IMR-90 (cell line): Measurements from ENCODE around the gene KLHDC3. TPM values are rescaled to one million over a fixed set of nuclear protein-coding genes. Genes with fewer than 3 reads are reported as not detected.

Source experiments
- ATAC-seq: fragments of 200-7000 bp; cut with Tn5 transposase; 2 replicates; pipeline ENCODE4 v1.9.1; 2020; ENCODE audit warnings: low read depth, mild to moderate bottlenecking, moderate library complexity
- BruUV-seq: library from RNA; stranded (reverse); fragments of 400-500 nt; replicated peaks from 2 replicates; lab custom pipeline; 2021; lab: Mats Ljungman, UMichigan
- CTCF ChIA-PET: fragments of 300-600 bp; formaldehyde crosslinking; extraction: SDS; loops from one replicate; lab custom pipeline; 2021; ENCODE audit warnings: antibody characterized with exemption; lab: Yijun Ruan, JAX
- POLR2A ChIA-PET: fragments of 300-600 bp; sonication (Branson Sonifier 250); formaldehyde crosslinking; loops from one replicate; lab custom pipeline; 2022; ENCODE audit warnings: antibody characterized with exemption; ENCODE audit not compliant: unreplicated experiment; lab: Charles Lee
- DNase-seq: peaks from one replicate; pipeline ENCODE4 v3.0.0; 2013
- H2AFZ ChIP-seq: replicated peaks from 2 replicates; pipeline ENCODE3; 2013; ENCODE audit warnings: low read length, mild to moderate bottlenecking; ENCODE audit not compliant: poor library complexity
- H2AK5ac ChIP-seq: 2 replicates; pipeline ENCODE4 v1.6.1; 2013; ENCODE audit warnings: low read depth, low read length, inconsistent platforms
- H2AK9ac ChIP-seq: replicated peaks from 2 replicates; pipeline ENCODE3; 2013; ENCODE audit warnings: mild to moderate bottlenecking, low read depth, low read length, moderate library complexity; ENCODE audit not compliant: poor library complexity
- H2BK120ac ChIP-seq: 2 replicates; pipeline ENCODE4 v1.6.1; 2013; ENCODE audit warnings: low read depth, low read length, inconsistent platforms
- H2BK15ac ChIP-seq: 3 replicates; pipeline ENCODE4 v1.6.1; 2013; ENCODE audit warnings: low read depth, low read length, inconsistent platforms
- H2BK20ac ChIP-seq: 2 replicates; pipeline ENCODE4 v1.6.1; 2013; ENCODE audit warnings: low read depth, mild to moderate bottlenecking, inconsistent platforms, low read length, moderate library complexity
- H2BK5ac ChIP-seq: 2 replicates; pipeline ENCODE4 v1.6.1; 2013; ENCODE audit warnings: mild to moderate bottlenecking, low read depth, low read length, inconsistent platforms; ENCODE audit not compliant: poor library complexity, severe bottlenecking
- H3K14ac ChIP-seq: replicated peaks from 2 replicates; pipeline ENCODE4 v1.6.1; 2013; ENCODE audit warnings: low read depth, low read length, inconsistent platforms
- H3K18ac ChIP-seq: 2 replicates; pipeline ENCODE4 v1.6.1; 2013; ENCODE audit warnings: low read depth, low read length, control low read depth
- H3K23ac ChIP-seq: 2 replicates; pipeline ENCODE4 v1.6.1; 2013; ENCODE audit warnings: low read depth, low read length, inconsistent platforms
- H3K27ac ChIP-seq: 2 replicates; pipeline ENCODE4 v1.5.1; 2013; ENCODE audit warnings: mild to moderate bottlenecking, control low read depth, low read length; ENCODE audit not compliant: insufficient read depth
- H3K27me3 ChIP-seq: 2 replicates; pipeline ENCODE4 v1.6.1; 2013; ENCODE audit warnings: low read length; ENCODE audit not compliant: control insufficient read depth, insufficient read depth
- H3K36me3 ChIP-seq: 2 replicates; pipeline ENCODE4 v1.6.1; 2013; ENCODE audit warnings: low read length, mixed read lengths; ENCODE audit not compliant: control insufficient read depth, insufficient read depth
- H3K4ac ChIP-seq: 2 replicates; pipeline ENCODE4 v1.6.1; 2013; ENCODE audit warnings: low read depth, low read length, inconsistent platforms
- H3K4me1 ChIP-seq: 2 replicates; pipeline ENCODE4 v1.6.1; 2013; ENCODE audit warnings: low read length, mixed read lengths; ENCODE audit not compliant: control insufficient read depth, insufficient read depth
- H3K4me2 ChIP-seq: 2 replicates; pipeline ENCODE4 v1.6.1; 2013; ENCODE audit warnings: low read depth, mild to moderate bottlenecking, control low read depth, low read length, moderate library complexity
- H3K4me3 ChIP-seq: 2 replicates; pipeline ENCODE4 v1.5.1; 2013; ENCODE audit warnings: low read depth, mild to moderate bottlenecking, control low read depth, low read length, moderate library complexity; ENCODE audit not compliant: insufficient read depth
- H3K56ac ChIP-seq: 2 replicates; pipeline ENCODE4 v1.6.1; 2013; ENCODE audit warnings: low read length, inconsistent platforms; ENCODE audit not compliant: insufficient read depth; ENCODE audit errors: extremely low read depth
- H3K79me1 ChIP-seq, 2 experiments: 2 replicates each; pipeline ENCODE4 v1.6.1; 2013; ENCODE audit warnings: low read length in 2 of 2, inconsistent platforms in 1 of 2, low read depth in 1 of 2
- H3K9ac ChIP-seq: 2 replicates; pipeline ENCODE4 v1.6.1; 2013; ENCODE audit warnings: low read depth, low read length, control low read depth
- H3K9me1 ChIP-seq: 2 replicates; pipeline ENCODE4 v1.6.1; 2013; ENCODE audit warnings: low read length, inconsistent platforms; ENCODE audit not compliant: insufficient read depth
- H3K9me3 ChIP-seq: 2 replicates; pipeline ENCODE4 v1.6.1; 2013; ENCODE audit warnings: low read length; ENCODE audit not compliant: control insufficient read depth, insufficient read depth
- H4K20me1 ChIP-seq: 2 replicates; pipeline ENCODE4 v1.6.1; 2013; ENCODE audit warnings: low read length, inconsistent platforms; ENCODE audit not compliant: insufficient read depth
- H4K5ac ChIP-seq: 2 replicates; pipeline ENCODE4 v1.6.1; 2013; ENCODE audit warnings: mild to moderate bottlenecking, low read depth, low read length, control low read depth
- H4K8ac ChIP-seq, 2 experiments: 2 replicates each; pipeline ENCODE4 v1.6.1; 2013; ENCODE audit warnings: low read depth in 2 of 2, low read length in 2 of 2, control low read depth in 1 of 2, inconsistent platforms in 1 of 2
- H4K91ac ChIP-seq: 2 replicates; pipeline ENCODE4 v1.6.1; 2013; ENCODE audit warnings: low read depth, low read length, inconsistent platforms; ENCODE audit not compliant: insufficient read depth
- CEBPB ChIP-seq: IDR thresholded peaks from 2 replicates; pipeline ENCODE4 v1.6.1; 2012; ENCODE audit warnings: low read depth, low read length, improper control_type of control experiment
- CHD1 ChIP-seq: IDR thresholded peaks from 2 replicates; pipeline ENCODE4 v1.6.1; 2012; ENCODE audit warnings: low read depth, low read length, improper control_type of control experiment
- CTCF ChIP-seq: conservative IDR thresholded peaks from 2 replicates; pipeline ENCODE4 v1.5.1; 2012; ENCODE audit warnings: mild to moderate bottlenecking, low read depth, low read length, improper control_type of control experiment
- ELK1 ChIP-seq: fragments of 150-350 bp; IDR thresholded peaks from 2 replicates; pipeline ENCODE4 v1.6.1; 2016; ENCODE audit warnings: low read depth, mild to moderate bottlenecking, low read length, moderate library complexity, borderline replicate concordance
- FOS ChIP-seq: fragments of 150-350 bp; IDR thresholded peaks from 2 replicates; pipeline ENCODE4 v1.6.1; 2016; ENCODE audit warnings: low read depth, low read length
- MAFK ChIP-seq: IDR thresholded peaks from 2 replicates; pipeline ENCODE4 v1.6.1; 2012; ENCODE audit warnings: low read depth, low read length, improper control_type of control experiment
- MAZ ChIP-seq: IDR thresholded peaks from 2 replicates; pipeline ENCODE4 v1.6.1; 2012; ENCODE audit warnings: low read depth, mild to moderate bottlenecking, low read length, improper control_type of control experiment, moderate library complexity, borderline replicate concordance
- MXI1 ChIP-seq: IDR thresholded peaks from 2 replicates; pipeline ENCODE4 v1.6.1; 2012; ENCODE audit warnings: low read depth, mild to moderate bottlenecking, low read length, moderate library complexity, borderline replicate concordance
- NFE2L2 ChIP-seq: fragments of 150-350 bp; IDR thresholded peaks from 2 replicates; pipeline ENCODE4 v1.6.1; 2016; ENCODE audit warnings: low read depth, mild to moderate bottlenecking, low read length
- POLR2A ChIP-seq: IDR thresholded peaks from 2 replicates; pipeline ENCODE4 v1.6.1; 2012; ENCODE audit warnings: mild to moderate bottlenecking, low read depth, low read length
- RAD21 ChIP-seq: IDR thresholded peaks from 2 replicates; pipeline ENCODE4 v1.6.1; 2012; ENCODE audit warnings: low read length, improper control_type of control experiment
- RFX5 ChIP-seq: IDR thresholded peaks from 2 replicates; pipeline ENCODE4 v1.8.0; 2012; ENCODE audit warnings: low read depth, mild to moderate bottlenecking, low read length, moderate library complexity
- SMC3 ChIP-seq: fragments of 150-350 bp; IDR thresholded peaks from 2 replicates; pipeline ENCODE4 v1.6.1; 2016; ENCODE audit warnings: low read depth, mild to moderate bottlenecking, antibody characterized with exemption, low read length, moderate library complexity
- WGBS, 2 experiments: methylation state at CpG; one replicate each; pipeline versions ENCODE4 v1.1.5 to v1.1.7; 2013; ENCODE audit warnings: missing lambda C conversion rate in 2 of 2; ENCODE audit not compliant: insufficient read length in 1 of 2; ENCODE audit errors: extremely low coverage in 2 of 2; 5-methylcytosine and 5-hydroxymethylcytosine counted together
- dilution Hi-C: fragments of 300-500 bp; cut with HindIII; formaldehyde crosslinking; loops from one replicate; pipeline ENCODE4 v1.14.3; 2018; ENCODE audit warnings: low sequenced_read_pairs; ENCODE audit not compliant: unreplicated experiment
- in situ Hi-C: fragments of 300-500 bp; cut with MboI; formaldehyde crosslinking; loops from 3 replicates; pipeline ENCODE4 v1.14.3; 2019; ENCODE audit warnings: low sequenced_read_pairs, inconsistent platforms, mixed read lengths
- intact Hi-C: fragments of 100-400 bp; cut with micrococcal nuclease; formaldehyde crosslinking; loops from 2 replicates; pipeline ENCODE4 v1.10.0; 2022
- polyA plus RNA-seq, 3 experiments: library from polyadenylated mRNA; depleted of rRNA; stranded (reverse); fragments of >200 nt; gene quantifications; 2 replicates each; pipeline ENCODE4 v1.2.3, GENCODE V29; 2012; ENCODE audit warnings: low replicate concordance in 1 of 3
- total RNA-seq: library from RNA; depleted of rRNA; stranded (reverse); fragments of >200 nt; gene quantifications from 2 replicates; pipeline ENCODE4 v1.2.3, GENCODE V29; 2012
- TF ChIP-seq, protein P1 (sequence below): fragments of 150-350 bp; IDR thresholded peaks from 2 replicates; pipeline ENCODE4 v1.6.1; 2017; ENCODE audit warnings: mild to moderate bottlenecking, antibody characterized with exemption, low read length, low read depth

Gene KLHDC3
- total and polyA plus RNA-seq, 2 of the 4 experiments (the other 2 are of a cell fraction): 57.1 to 76.0 TPM

- Histone ChIP-seq H3K4me3 (no peak overlapping the region), H3K18ac (no peak overlapping the region), H3K9ac (no peak overlapping the region), H3K9me1 (no peaks in the 10 kb centered on the region), H2BK5ac (no peak overlapping the region), H2BK120ac (no peak overlapping the region), H4K8ac (no peak overlapping the region), H2AFZ (no peak overlapping the region), H4K5ac (no peak overlapping the region), H3K36me3 (peaks cover 62% of the 10 kb centered on the region), H3K9me3 (no peaks in the 10 kb centered on the region), H2BK20ac (no peak overlapping the region), H3K79me1 (peaks cover 7 to 9% of the 10 kb centered on the region in 2 experiments; a peak in 2 of 4 replicates), H3K4ac (no peak overlapping the region), H4K20me1 (peaks cover 3% of the 10 kb centered on the region; the same call in 1 of the 2 replicates), H3K27ac (no peak overlapping the region), H3K4me1 (no peaks in the 10 kb centered on the region), H3K56ac (no peak overlapping the region), H3K23ac (no peak overlapping the region), H2AK9ac (peak overlapping the region; percentile 55), H2AK5ac (no peak overlapping the region), H3K14ac (no peak overlapping the region), H3K4me2 (no peak overlapping the region), H4K91ac (no peak overlapping the region), H3K27me3 (no peaks in the 10 kb centered on the region), H2BK15ac (no peak overlapping the region)
- TF ChIP-seq MAZ (no peak), SMC3 (no peak), CEBPB (no peak), RFX5 (no peak), MXI1 (no peak), RAD21 (no peak), MAFK (no peak), CHD1 (no peak), NFE2L2 (no peak), POLR2A (no peak), ELK1 (no peak), FOS (no peak), CTCF (no peak)
- TF ChIP-seq, protein P1, sequence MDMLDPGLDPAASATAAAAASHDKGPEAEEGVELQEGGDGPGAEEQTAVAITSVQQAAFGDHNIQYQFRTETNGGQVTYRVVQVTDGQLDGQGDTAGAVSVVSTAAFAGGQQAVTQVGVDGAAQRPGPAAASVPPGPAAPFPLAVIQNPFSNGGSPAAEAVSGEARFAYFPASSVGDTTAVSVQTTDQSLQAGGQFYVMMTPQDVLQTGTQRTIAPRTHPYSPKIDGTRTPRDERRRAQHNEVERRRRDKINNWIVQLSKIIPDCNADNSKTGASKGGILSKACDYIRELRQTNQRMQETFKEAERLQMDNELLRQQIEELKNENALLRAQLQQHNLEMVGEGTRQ: no peak
- DNase-seq: no peak
- intact Hi-C loops (no loop called here), dilution Hi-C loops (no loop called here), in situ Hi-C loops (no loop called here)
- POLR2A ChIA-PET: interaction anchor here (0.8 kb wide), 1 partner anchor 11 kb away, joined by 3 read pairs; no protein-coding TSS in a partner anchor
- no TSS peak for BruUV-seq
- WGBS, 2 experiments: no CpG with 5 or more reads among the region's 9 CpGs
- CTCF ChIA-PET: no interaction called here
- no peak for ATAC-seq
These were observed 22.7 kb downstream of the KLHDC3 start for GRCh38 chr6:43036712-43037111.
